NCI-H2107 treated with DMSO at 0.1 percent for 48 hours (cell line): ENCODE data around the gene SBK2.
A peak's percentile ranks its signal among the peaks of the same experiment; 100 is the strongest.

Source experiments
- DNase-seq: peaks from one replicate; lab custom pipeline; 2025; ENCODE audit not compliant: unreplicated experiment; lab: John Stamatoyannopoulos, UW

The SBK2 gene

GRCh38 chr19:55487924-55488687 is 48.8 kb downstream of the SBK2 start, which contains the start of gene SSC5D:
SSC5D (plus strand) TSS chr19:55488436; CDS start chr19:55488590, 154 bp downstream.
- no peak for DNase-seq

GRCh38 chr19:55486971-55487923 is 49.7 kb downstream of the SBK2 start:
- DNase-seq = peak; percentile 11

DNA sequence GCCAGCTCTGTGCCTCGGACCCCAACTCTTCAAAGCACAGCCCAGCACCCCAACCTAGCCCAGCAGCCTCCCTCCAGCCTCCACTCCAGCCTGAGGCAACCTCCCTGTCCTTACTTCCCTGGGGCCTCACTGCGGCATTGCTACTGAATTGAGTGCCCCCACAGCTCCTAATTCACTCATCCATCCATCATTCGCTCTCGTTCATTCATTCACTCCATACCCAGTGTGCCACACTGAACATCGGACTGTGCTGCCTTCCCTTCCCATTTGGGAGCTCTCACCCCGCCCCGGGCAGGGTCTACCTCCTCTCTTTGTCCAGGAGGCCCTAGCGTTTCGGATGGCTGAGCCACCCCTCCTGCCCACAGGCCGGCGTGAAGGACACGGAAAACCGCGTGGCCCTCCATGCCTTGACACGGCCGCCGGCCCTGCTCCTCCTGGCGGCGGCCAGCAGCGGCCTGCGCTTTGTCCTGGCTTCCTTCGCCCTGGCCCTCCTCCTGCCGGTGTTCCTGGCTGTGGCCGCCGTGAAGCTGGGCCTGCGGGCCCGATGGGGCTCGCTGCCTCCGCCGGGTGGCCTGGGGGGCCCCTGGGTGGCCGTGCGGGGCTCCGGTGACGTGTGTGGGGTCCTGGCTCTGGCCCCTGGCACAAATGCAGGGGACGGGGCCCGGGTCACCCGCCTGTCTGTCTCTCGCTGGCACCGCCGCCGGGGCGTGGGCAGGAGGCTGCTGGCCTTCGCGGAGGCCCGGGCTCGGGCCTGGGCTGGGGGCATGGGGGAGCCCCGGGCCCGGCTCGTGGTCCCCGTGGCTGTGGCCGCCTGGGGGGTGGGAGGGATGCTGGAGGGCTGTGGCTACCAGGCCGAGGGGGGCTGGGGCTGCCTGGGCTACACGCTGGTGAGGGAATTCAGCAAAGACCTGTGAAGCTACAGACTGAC is 50.6 kb downstream of the SBK2 start:
- DNase-seq = no peak

DNA sequence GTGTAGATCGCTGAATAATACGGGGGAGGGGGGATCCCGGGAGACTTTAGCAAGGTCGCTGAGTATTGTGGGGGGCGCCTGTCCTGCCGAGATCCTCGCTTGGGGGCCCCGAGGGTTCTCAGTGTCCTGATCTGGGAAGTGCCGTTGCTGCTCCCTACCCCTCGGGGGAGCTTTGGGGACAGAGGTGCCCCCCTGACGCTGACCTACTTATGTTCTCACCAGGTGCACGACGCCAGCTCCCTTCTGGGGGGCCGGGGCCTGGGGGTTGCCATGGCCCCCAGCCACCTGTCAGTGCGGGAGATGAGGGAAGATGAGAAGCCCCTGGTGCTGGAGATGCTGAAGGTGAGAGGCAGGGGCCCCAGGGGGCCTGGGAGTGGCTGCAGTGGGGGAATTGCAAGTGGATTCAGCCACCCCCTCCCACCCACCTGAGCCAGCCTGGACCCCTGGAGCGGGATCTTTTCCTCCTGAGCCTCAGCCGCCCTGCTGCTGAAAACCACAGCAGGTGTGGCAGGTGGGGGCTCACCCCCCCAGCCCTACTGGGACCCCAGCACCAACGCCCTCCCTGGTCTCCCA is 51.4 kb downstream of the SBK2 start:
- DNase-seq = peak; percentile 59

- peak; percentile 50 for DNase-seq
Observed at GRCh38 chr19:55484593-55485438, 52.1 kb downstream of the SBK2 start, which contains the start of gene NAT14. NAT14 (plus strand) TSS chr19:55485188; CDS start chr19:55485709, 521 bp downstream.

- no peak for DNase-seq
Observed at GRCh38 chr19:55483706-55484592, 53.0 kb downstream of the SBK2 start.

GRCh38 chr19:55482967-55483705 is 53.8 kb downstream of the SBK2 start:
- DNase-seq = no peak

DNA sequence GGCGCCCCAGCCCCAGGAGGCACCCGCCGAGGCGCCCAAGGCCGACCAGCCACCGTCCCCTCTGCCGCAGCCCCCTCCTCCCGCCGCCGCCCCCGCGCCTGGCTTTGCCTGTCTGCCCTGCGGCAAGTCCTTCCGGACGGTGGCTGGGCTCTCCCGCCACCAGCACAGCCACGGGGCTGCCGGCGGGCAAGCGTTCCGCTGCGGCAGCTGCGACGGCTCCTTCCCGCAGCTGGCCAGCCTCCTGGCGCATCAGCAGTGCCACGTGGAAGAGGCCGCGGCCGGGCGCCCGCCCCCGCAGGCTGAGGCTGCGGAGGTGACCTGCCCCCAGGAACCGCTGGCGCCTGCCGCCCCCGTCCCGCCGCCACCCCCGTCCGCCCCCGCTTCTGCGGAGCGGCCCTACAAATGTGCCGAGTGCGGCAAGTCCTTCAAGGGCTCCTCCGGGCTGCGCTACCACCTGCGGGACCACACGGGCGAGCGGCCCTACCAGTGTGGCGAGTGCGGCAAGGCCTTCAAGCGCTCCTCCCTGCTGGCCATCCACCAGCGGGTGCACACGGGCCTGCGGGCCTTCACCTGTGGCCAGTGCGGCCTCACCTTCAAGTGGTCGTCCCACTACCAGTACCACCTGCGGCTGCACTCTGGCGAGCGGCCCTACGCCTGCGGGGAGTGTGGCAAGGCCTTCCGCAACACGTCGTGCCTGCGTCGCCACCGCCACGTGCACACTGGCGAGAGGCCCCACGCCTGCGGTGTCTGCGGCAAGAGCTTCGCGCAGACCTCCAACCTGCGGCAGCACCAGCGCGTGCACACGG is 54.6 kb downstream of the SBK2 start:
- DNase-seq = no peak

GRCh38 chr19:55481794-55482155 is 55.2 kb downstream of the SBK2 start:
- no peak for DNase-seq

GRCh38 chr19:55481148-55481793 is 55.7 kb downstream of the SBK2 start:
- DNase-seq = no peak

- DNase-seq = no peak
Observed at GRCh38 chr19:55479451-55480230, 57.3 kb downstream of the SBK2 start.

GRCh38 chr19:55479045-55479444 is 57.9 kb downstream of the SBK2 start:
- DNase-seq = no peak
